Astrocyte (in vitro differentiated cells and primary cell): Measurements from ENCODE around the gene UAP1L1.

Experiments
- EZH2 ChIP-seq: IDR thresholded peaks from 2 replicates; pipeline ENCODE4 v1.6.1; 2012; ENCODE audit warnings: mild to moderate bottlenecking, low read length, inconsistent platforms; ENCODE audit not compliant: insufficient read depth
- TF ChIP-seq, protein P1 (sequence below): IDR thresholded peaks from 2 replicates; pipeline ENCODE4 v1.5.1; 2011; ENCODE audit warnings: low read depth, mild to moderate bottlenecking, inconsistent platforms, low read length, moderate library complexity; ENCODE audit not compliant: insufficient read depth

DNA sequence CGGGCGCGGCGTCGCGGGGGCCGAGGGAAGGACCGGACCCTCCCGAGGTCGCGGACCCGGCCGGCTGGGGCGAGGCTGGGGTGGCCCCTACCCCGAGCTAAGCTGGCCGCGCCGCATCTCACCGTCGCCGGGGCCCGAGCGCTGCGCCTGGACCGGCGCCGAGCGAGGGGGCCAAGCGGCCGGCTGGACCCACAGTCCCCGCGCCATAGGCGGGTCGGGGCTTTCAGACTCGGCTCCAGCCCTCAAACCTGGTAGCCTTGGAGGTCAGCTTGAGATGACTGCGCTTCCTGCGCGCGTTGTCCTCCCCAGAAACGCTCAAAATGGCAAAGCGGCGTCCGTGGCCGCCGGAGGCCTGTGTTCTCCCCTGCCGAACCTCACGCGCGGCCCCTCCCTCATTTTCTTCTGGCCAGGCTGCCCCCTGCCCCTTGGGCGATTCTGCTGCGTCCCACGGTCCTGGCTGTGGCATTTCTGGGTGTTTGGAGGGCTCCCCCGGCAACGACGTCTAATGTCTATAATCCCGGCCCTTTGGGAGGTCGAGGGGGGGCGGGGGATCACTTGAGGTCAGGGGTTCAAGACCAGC lies 52.9 kb downstream of the UAP1L1 start:
- TF ChIP-seq, protein P1, sequence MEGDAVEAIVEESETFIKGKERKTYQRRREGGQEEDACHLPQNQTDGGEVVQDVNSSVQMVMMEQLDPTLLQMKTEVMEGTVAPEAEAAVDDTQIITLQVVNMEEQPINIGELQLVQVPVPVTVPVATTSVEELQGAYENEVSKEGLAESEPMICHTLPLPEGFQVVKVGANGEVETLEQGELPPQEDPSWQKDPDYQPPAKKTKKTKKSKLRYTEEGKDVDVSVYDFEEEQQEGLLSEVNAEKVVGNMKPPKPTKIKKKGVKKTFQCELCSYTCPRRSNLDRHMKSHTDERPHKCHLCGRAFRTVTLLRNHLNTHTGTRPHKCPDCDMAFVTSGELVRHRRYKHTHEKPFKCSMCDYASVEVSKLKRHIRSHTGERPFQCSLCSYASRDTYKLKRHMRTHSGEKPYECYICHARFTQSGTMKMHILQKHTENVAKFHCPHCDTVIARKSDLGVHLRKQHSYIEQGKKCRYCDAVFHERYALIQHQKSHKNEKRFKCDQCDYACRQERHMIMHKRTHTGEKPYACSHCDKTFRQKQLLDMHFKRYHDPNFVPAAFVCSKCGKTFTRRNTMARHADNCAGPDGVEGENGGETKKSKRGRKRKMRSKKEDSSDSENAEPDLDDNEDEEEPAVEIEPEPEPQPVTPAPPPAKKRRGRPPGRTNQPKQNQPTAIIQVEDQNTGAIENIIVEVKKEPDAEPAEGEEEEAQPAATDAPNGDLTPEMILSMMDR: no peak
- TF ChIP-seq EZH2: no peak
